Naive thymus-derived CD8-positive, alpha-beta T cell (primary cell): ENCODE results near the gene INPP5D. TPM values are rescaled to one million over a fixed set of nuclear protein-coding genes. Genes with fewer than 3 reads are reported as not detected.
A peak's percentile ranks its signal among the peaks of the same experiment; 100 is the strongest.

Source experiments
- ATAC-seq, 2 donors: fragments of 150-1000 bp; cut with Tn5 transposase in 1 of 2; sonication (Bioruptor Pico), chemical (Tn5 transposase) in 1 of 2; 1 replicate in 1 of 2; 2 replicates in 1 of 2; pipeline ENCODE4 v1.10.0; 2021; ENCODE audit warnings: mild to moderate bottlenecking in 2 of 2, moderate library complexity in 2 of 2
- POLR2A ChIA-PET: fragments of 350-600 bp; sonication (Branson Sonifier 250); formaldehyde crosslinking; loops from one replicate; lab custom pipeline; 2021; ENCODE audit warnings: antibody characterized with exemption; lab: Charles Lee
- DNase-seq, 10 donors: peaks; one replicate each; pipeline versions ENCODE4 v3.0.0 to v3.0.0-alpha.2; 2020 to 2022
- H3K27ac Mint-ChIP-seq, 10 donors: one replicate each; pipeline ENCODE4 v1.8.0; 2020 to 2022; ENCODE audit warnings: mild to moderate bottlenecking in 10 of 10, mixed read lengths in 10 of 10, moderate library complexity in 4 of 10, inconsistent platforms in 1 of 10
- H3K27me3 Mint-ChIP-seq, 5 donors: one replicate each; pipeline ENCODE4 v1.8.0; 2021 to 2022; ENCODE audit warnings: mixed read lengths in 5 of 5
- H3K36me3 Mint-ChIP-seq, 3 donors: one replicate each; pipeline ENCODE4 v1.8.0; 2020 to 2022; ENCODE audit warnings: mixed read lengths in 3 of 3, mild to moderate bottlenecking in 2 of 3, inconsistent platforms in 1 of 3
- H3K4me1 Mint-ChIP-seq, 4 donors: one replicate each; pipeline ENCODE4 v1.8.0; 2021 to 2022; ENCODE audit warnings: mixed read lengths in 4 of 4
- H3K4me3 Mint-ChIP-seq, 10 donors: one replicate each; pipeline ENCODE4 v1.8.0; 2020 to 2022; ENCODE audit warnings: mild to moderate bottlenecking in 10 of 10, mixed read lengths in 10 of 10, moderate library complexity in 6 of 10, inconsistent platforms in 1 of 10
- H3K9me3 Mint-ChIP-seq, 9 donors: one replicate each; pipeline ENCODE4 v1.8.0; 2020 to 2022; ENCODE audit warnings: mixed read lengths in 9 of 9, mild to moderate bottlenecking in 3 of 9, inconsistent platforms in 1 of 9, moderate library complexity in 1 of 9
- polyA plus RNA-seq, 3 donors: library from polyadenylated mRNA; unstranded; fragments of 300-500 nt; fragmentation: Illumina TruSeq; gene quantifications; one replicate each; pipeline ENCODE4 v1.2.3, GENCODE V29; 2021
- total RNA-seq, 8 experiments: library from RNA in 2 of 8; stranded (reverse) in 2 of 8; gene quantifications; one replicate each; pipeline ENCODE4 v1.2.3 and lab custom pipeline; 2021 to 2026

Gene INPP5D
- total and polyA plus RNA-seq, 5 experiments from 2014 or later, result 36.4 to 124 (median 88.3) TPM

- ATAC-seq (no peak), DNase-seq (no peak)
- Mint-ChIP-seq H3K4me1 (peaks cover 25 to 75% (median 71%) of the 10 kb centered on the region in 4 donors), H3K36me3 (no peaks in the 10 kb centered on the region), H3K27ac (peak overlapping the region in 9 of 10 donors; percentile 45 to 91 (median 83)), H3K4me3 (peak overlapping the region in 1 of 10 donors; percentile 22), H3K27me3 (no peaks in the 10 kb centered on the region), H3K9me3 (no peaks in the 10 kb centered on the region)
- POLR2A ChIA-PET, result interaction anchor here (1.2 kb wide), 1 partner anchor 23 kb away, joined by 3 read pairs; no protein-coding TSS in a partner anchor
Observed at GRCh38 chr2:233244818-233245217, 184.7 kb downstream of the INPP5D start.

- Mint-ChIP-seq H3K27me3 (no peaks in the 10 kb centered on the region), H3K4me1 (peaks cover 25 to 77% (median 71%) of the 10 kb centered on the region in 4 donors), H3K9me3 (no peaks in the 10 kb centered on the region), H3K27ac (peak overlapping the region in 6 of 10 donors; percentile 23 to 88 (median 49)), H3K36me3 (no peaks in the 10 kb centered on the region), H3K4me3 (no peak overlapping the region)
- DNase-seq (no peak), ATAC-seq (no peak)
- POLR2A ChIA-PET, result no interaction called here
Observed at GRCh38 chr2:233245406-233245805, 185.3 kb downstream of the INPP5D start.

- H3K27me3 Mint-ChIP-seq, result no peaks in the 10 kb centered on the region
- H3K27ac Mint-ChIP-seq, result peak overlapping the region; percentile 40 to 97 (median 88)
- peaks cover 21 to 72% (median 65%) of the 10 kb centered on the region in 4 donors for H3K4me1 Mint-ChIP-seq
- peak overlapping the region in 3 of 10 donors; percentile 26 to 70 (median 59) for H3K4me3 Mint-ChIP-seq
- ATAC-seq (no peak), DNase-seq (no peak)
- POLR2A ChIA-PET, result no interaction called here
- H3K36me3 Mint-ChIP-seq, result no peaks in the 10 kb centered on the region
- H3K9me3 Mint-ChIP-seq, result no peaks in the 10 kb centered on the region
Observed at GRCh38 chr2:233247116-233247515, 187.0 kb downstream of the INPP5D start.

- DNase-seq, result peak in 5 of 10 donors; percentile 6 to 65 (median 39)
- peak overlapping the region in 6 of 10 donors; percentile 12 to 70 (median 46) for H3K4me3 Mint-ChIP-seq
Observed at GRCh38 chr2:233247744-233248143, 187.6 kb downstream of the INPP5D start.

GRCh38 chr2:233248999-233249398 is 188.9 kb downstream of the INPP5D start:
- Mint-ChIP-seq H3K9me3 (no peaks in the 10 kb centered on the region), H3K4me1 (peaks cover 25 to 76% (median 65%) of the 10 kb centered on the region in 4 donors), H3K4me3 (peak overlapping the region in 7 of 10 donors; percentile 3 to 45 (median 16)), H3K36me3 (peaks cover 0 to 8% (median 0%) of the 10 kb centered on the region in 3 donors), H3K27me3 (no peaks in the 10 kb centered on the region), H3K27ac (peak overlapping the region; percentile 20 to 94 (median 82))
- ATAC-seq, result no peak
- POLR2A ChIA-PET, result interaction anchor here (0.7 to 7.6 kb wide), 3 partner anchors 8 to 106 kb away, joined by 3 to 110 read pairs (median 12); no protein-coding TSS in a partner anchor
- DNase-seq, result peak in 1 of 10 donors; percentile 22

More at GRCh38 chr2:233247744-233248143, 187.6 kb downstream of the INPP5D start:
- Mint-ChIP-seq H3K4me1 (peaks cover 21 to 73% (median 63%) of the 10 kb centered on the region in 4 donors), H3K36me3 (peaks cover 0 to under 1% (median 0%) of the 10 kb centered on the region in 3 donors), H3K27me3 (no peaks in the 10 kb centered on the region), H3K27ac (peak overlapping the region; percentile 40 to 97 (median 88)), H3K9me3 (no peaks in the 10 kb centered on the region)
- peak in 1 of 2 donors; percentile 38 for ATAC-seq
- POLR2A ChIA-PET, result no interaction called here

GRCh38 chr2:233250568-233250967 is 190.4 kb downstream of the INPP5D start:
- peak overlapping the region; percentile 90 to 98 (median 94) for H3K27ac Mint-ChIP-seq
- POLR2A ChIA-PET, result interaction anchor here (0.6 to 7.6 kb wide), 8 partner anchors 9 to 699 kb away, joined by 3 to 110 read pairs (median 4); partner anchors contain the start of gene INPP5D
- H3K4me3 Mint-ChIP-seq, result peak overlapping the region in 9 of 10 donors; percentile 50 to 96 (median 90)
- no peak for DNase-seq
- H3K4me1 Mint-ChIP-seq, result peaks cover 31 to 79% (median 68%) of the 10 kb centered on the region in 4 donors
- no peaks in the 10 kb centered on the region for H3K9me3 Mint-ChIP-seq
- no peaks in the 10 kb centered on the region for H3K27me3 Mint-ChIP-seq
- peaks cover 0 to 19% (median 0%) of the 10 kb centered on the region in 3 donors for H3K36me3 Mint-ChIP-seq
- ATAC-seq, result no peak

- H3K4me3 Mint-ChIP-seq, result peak overlapping the region; percentile 87 to 96 (median 92)
- peaks cover 32 to 83% (median 71%) of the 10 kb centered on the region in 4 donors for H3K4me1 Mint-ChIP-seq
- POLR2A ChIA-PET, result interaction anchor here (0.8 to 7.6 kb wide), 7 partner anchors 10 to 190 kb away, joined by 3 to 110 read pairs (median 4); partner anchors contain the start of genes DGKD and INPP5D
- ATAC-seq (no peak), DNase-seq (no peak)
- no peaks in the 10 kb centered on the region for H3K27me3 Mint-ChIP-seq
- peak overlapping the region; percentile 90 to 98 (median 94) for H3K27ac Mint-ChIP-seq
- no peaks in the 10 kb centered on the region for H3K9me3 Mint-ChIP-seq
- H3K36me3 Mint-ChIP-seq, result peaks cover 0 to 23% (median 0%) of the 10 kb centered on the region in 3 donors
Observed at GRCh38 chr2:233250985-233251305, 190.8 kb downstream of the INPP5D start.

- POLR2A ChIA-PET, result interaction anchor here (0.7 to 7.6 kb wide), 7 partner anchors 10 to 397 kb away, joined by 3 to 110 read pairs (median 4); partner anchors contain the start of genes DGKD and INPP5D
- Mint-ChIP-seq H3K27ac (peak within 1 kb of the TSS; percentile 90 to 98 (median 94)), H3K36me3 (peaks cover 0 to 29% (median 3%) of the 10 kb centered on the region in 3 donors), H3K4me1 (peaks cover 32 to 82% (median 70%) of the 10 kb centered on the region in 4 donors), H3K9me3 (no peaks in the 10 kb centered on the region), H3K4me3 (peak within 1 kb of the TSS; percentile 87 to 96 (median 92)), H3K27me3 (no peaks in the 10 kb centered on the region)
- DNase-seq (peak; percentile 83 to 96 (median 95)), ATAC-seq (peak; percentile 92 to 96)
Observed at GRCh38 chr2:233251306-233252116, 191.4 kb downstream of the INPP5D start, which contains the start of gene ATG16L1. Gene ATG16L1 (plus strand): TSS chr2:233251673. CDS start chr2:233251828, 155 bp downstream.

- Mint-ChIP-seq H3K27ac (peak overlapping the region; percentile 77 to 98 (median 92)), H3K27me3 (no peaks in the 10 kb centered on the region), H3K4me1 (peaks cover 30 to 77% (median 68%) of the 10 kb centered on the region in 4 donors), H3K9me3 (no peaks in the 10 kb centered on the region), H3K4me3 (peak overlapping the region; percentile 87 to 96 (median 92)), H3K36me3 (peaks cover 0 to 36% (median 3%) of the 10 kb centered on the region in 3 donors)
- DNase-seq (no peak), ATAC-seq (no peak)
- POLR2A ChIA-PET, result interaction anchor here (2.7 to 7.6 kb wide), 2 partner anchors 15 to 191 kb away, joined by 21 to 110 read pairs; partner anchors contain the start of gene INPP5D
Observed at GRCh38 chr2:233252227-233252626, 192.1 kb downstream of the INPP5D start.

- Mint-ChIP-seq H3K36me3 (peaks cover 0 to 64% (median 12%) of the 10 kb centered on the region in 3 donors), H3K27me3 (no peaks in the 10 kb centered on the region), H3K4me3 (peak overlapping the region; percentile 6 to 79 (median 56)), H3K27ac (peak overlapping the region; percentile 17 to 89 (median 46)), H3K4me1 (peaks cover 35 to 76% (median 69%) of the 10 kb centered on the region in 4 donors), H3K9me3 (no peaks in the 10 kb centered on the region)
- POLR2A ChIA-PET, result interaction anchor here (0.5 to 7.6 kb wide), 2 partner anchors 12 to 217 kb away, joined by 7 to 110 read pairs; no protein-coding TSS in a partner anchor
- DNase-seq (no peak), ATAC-seq (no peak)
Observed at GRCh38 chr2:233255151-233255550, 195.0 kb downstream of the INPP5D start.

- H3K4me3 Mint-ChIP-seq, result peak overlapping the region in 2 of 10 donors; percentile 44 to 65
Observed at GRCh38 chr2:233256048-233256447, 195.9 kb downstream of the INPP5D start.

More at GRCh38 chr2:233256048-233256447, 195.9 kb downstream of the INPP5D start:
- H3K9me3 Mint-ChIP-seq, result no peaks in the 10 kb centered on the region
- no peaks in the 10 kb centered on the region for H3K27me3 Mint-ChIP-seq
- no peak for DNase-seq
- peak overlapping the region in 5 of 10 donors; percentile 23 to 83 (median 44) for H3K27ac Mint-ChIP-seq
- POLR2A ChIA-PET, result interaction anchor here (0.9 kb wide), 1 partner anchor 11 kb away, joined by 4 read pairs; no protein-coding TSS in a partner anchor
- H3K4me1 Mint-ChIP-seq, result peaks cover 31 to 76% (median 68%) of the 10 kb centered on the region in 4 donors
- ATAC-seq, result no peak
- H3K36me3 Mint-ChIP-seq, result peaks cover 0 to 73% (median 12%) of the 10 kb centered on the region in 3 donors
